WTC11 (cell line): ENCODE results near the gene ABCG8. TPM values are rescaled to one million over a fixed set of nuclear protein-coding genes. Genes with fewer than 3 reads are reported as not detected.

ENCODE experiments used
- ATAC-seq: fragments of 200-7000 bp; cut with Tn5 transposase; 2 replicates; pipeline ENCODE4 v1.10.0; 2021; ENCODE audit warnings: mild to moderate bottlenecking, moderate library complexity
- CTCF ChIA-PET: fragments of 300-600 bp; sonication (Branson Sonifier 250); formaldehyde crosslinking; loops from one replicate; lab custom pipeline; 2021; ENCODE audit warnings: antibody characterized with exemption; lab: Charles Lee
- POLR2A ChIA-PET: fragments of 350-600 bp; sonication (Branson Sonifier 250); formaldehyde crosslinking; loops from one replicate; lab custom pipeline; 2021; ENCODE audit warnings: antibody characterized with exemption; lab: Charles Lee
- DNase-seq: peaks from one replicate; pipeline ENCODE4 v3.0.0; 2021; ENCODE audit warnings: low spot score
- H3K27ac Mint-ChIP-seq: 2 replicates; pipeline ENCODE4 v1.8.0; 2021; ENCODE audit warnings: mixed read lengths
- H3K27me3 Mint-ChIP-seq: 2 replicates; pipeline ENCODE4 v1.8.0; 2021; ENCODE audit warnings: low read depth, mild to moderate bottlenecking, moderate library complexity, mixed read lengths
- H3K36me3 Mint-ChIP-seq: 2 replicates; pipeline ENCODE4 v1.8.0; 2021; ENCODE audit warnings: mixed read lengths
- H3K4me1 Mint-ChIP-seq: 2 replicates; pipeline ENCODE4 v1.8.0; 2022; ENCODE audit warnings: mixed read lengths
- H3K4me3 Mint-ChIP-seq: 2 replicates; pipeline ENCODE4 v1.8.0; 2021; ENCODE audit warnings: mild to moderate bottlenecking, moderate library complexity, mixed read lengths
- H3K9me3 Mint-ChIP-seq: 2 replicates; pipeline ENCODE4 v1.8.0; 2021; ENCODE audit warnings: mixed read lengths
- AFF4 ChIP-seq: sonication (generic); formaldehyde crosslinking; IDR thresholded peaks from 2 replicates; pipeline ENCODE4 v1.8.1; 2023; ENCODE audit warnings: mild to moderate bottlenecking, missing genetic modification reagents, borderline replicate concordance
- CDX4 ChIP-seq: fragments of 250-450 bp; sonication (Bioruptor Pico); IDR thresholded peaks from 2 replicates; pipeline ENCODE4 v1.9.0; 2021; ENCODE audit warnings: moderate library complexity, mild to moderate bottlenecking, inconsistent platforms, borderline replicate concordance
- CREM ChIP-seq: sonication (generic); formaldehyde crosslinking; IDR thresholded peaks from 2 replicates; pipeline ENCODE4 v1.8.1; 2022; ENCODE audit warnings: mild to moderate bottlenecking, missing genetic modification reagents, moderate library complexity
- CTCF ChIP-seq: fragments of 200-600 bp; IDR thresholded peaks from 2 replicates; pipeline ENCODE4 v1.8.0; 2022; ENCODE audit warnings: antibody characterized with exemption
- E2F4 ChIP-seq: sonication (generic); formaldehyde crosslinking; IDR thresholded peaks from 2 replicates; pipeline ENCODE4 v1.8.1; 2022; ENCODE audit warnings: low read depth, mild to moderate bottlenecking, moderate library complexity, missing genetic modification reagents, borderline replicate concordance
- EMX1 ChIP-seq: fragments of 250-450 bp; sonication (Bioruptor Pico); IDR thresholded peaks from 2 replicates; pipeline ENCODE4 v1.8.0; 2021; ENCODE audit warnings: mild to moderate bottlenecking
- ERG ChIP-seq: fragments of 250-450 bp; sonication (Bioruptor Pico); IDR thresholded peaks from 2 replicates; pipeline ENCODE4 v1.8.0; 2021; ENCODE audit warnings: mild to moderate bottlenecking
- FOXK1 ChIP-seq: sonication (generic); formaldehyde crosslinking; IDR thresholded peaks from 2 replicates; pipeline ENCODE4 v1.8.0; 2022; ENCODE audit warnings: mild to moderate bottlenecking, moderate library complexity, missing genetic modification reagents
- NR2C2 ChIP-seq: sonication (generic); formaldehyde crosslinking; IDR thresholded peaks from 2 replicates; pipeline ENCODE4 v1.8.0; 2022; ENCODE audit warnings: mild to moderate bottlenecking, missing genetic modification reagents
- PREB ChIP-seq: sonication (generic); formaldehyde crosslinking; IDR thresholded peaks from 2 replicates; pipeline ENCODE4 v1.8.1; 2022; ENCODE audit warnings: mild to moderate bottlenecking, missing genetic modification reagents, moderate library complexity, borderline replicate concordance
- STAT6 ChIP-seq: sonication (generic); formaldehyde crosslinking; conservative IDR thresholded peaks from 2 replicates; pipeline ENCODE4 v1.8.1; 2023; ENCODE audit warnings: mild to moderate bottlenecking, low read depth, missing genetic modification reagents, moderate library complexity
- ZNF138 ChIP-seq: sonication (generic); formaldehyde crosslinking; conservative IDR thresholded peaks from 2 replicates; pipeline ENCODE4 v1.8.1; 2022; ENCODE audit warnings: mild to moderate bottlenecking, moderate library complexity, missing genetic modification reagents
- ZNF317 ChIP-seq: sonication (generic); formaldehyde crosslinking; IDR thresholded peaks from 2 replicates; pipeline ENCODE4 v1.8.1; 2023; ENCODE audit warnings: low read depth, mild to moderate bottlenecking, moderate library complexity, missing genetic modification reagents, borderline replicate concordance
- ZNF396 ChIP-seq: fragments of 250-450 bp; sonication (Bioruptor Pico); IDR thresholded peaks from 2 replicates; pipeline ENCODE4 v1.8.0; 2021; ENCODE audit warnings: mild to moderate bottlenecking, moderate library complexity, borderline replicate concordance
- ZNF425 ChIP-seq: fragments of 250-450 bp; sonication (Bioruptor Pico); conservative IDR thresholded peaks from 2 replicates; pipeline ENCODE4 v1.9.0; 2021; ENCODE audit warnings: mild to moderate bottlenecking
- total RNA-seq: library from RNA; stranded (reverse); gene quantifications from 3 replicates; pipeline ENCODE4 v1.2.3, GENCODE V29; 2021

The ABCG8 gene
- total RNA-seq, 1 experiment from 2014 or later, result not detected

GRCh38 chr2:43855292-43855691 is 16.5 kb downstream of the ABCG8 start:
- Mint-ChIP-seq H3K27ac (no peak overlapping the region), H3K27me3 (peaks cover 51% of the 10 kb centered on the region), H3K4me1 (no peaks in the 10 kb centered on the region), H3K9me3 (no peaks in the 10 kb centered on the region), H3K4me3 (no peak overlapping the region), H3K36me3 (no peaks in the 10 kb centered on the region)
- ChIA-PET CTCF (no interaction called here), POLR2A (no interaction called here)
- DNase-seq (no peak), ATAC-seq (no peak)
- TF ChIP-seq ZNF396 (CRISPR knock-in tag) (no peak), STAT6 (no peak), PREB (CRISPR knock-in tag) (no peak), ZNF425 (CRISPR knock-in tag) (no peak), ZNF138 (CRISPR knock-in tag) (no peak), CREM (CRISPR knock-in tag) (no peak), FOXK1 (no peak), EMX1 (CRISPR knock-in tag) (no peak), ERG (CRISPR knock-in tag) (no peak), AFF4 (no peak), E2F4 (CRISPR knock-in tag) (no peak), CDX4 (no peak), NR2C2 (no peak), CTCF (no peak), ZNF317 (CRISPR knock-in tag) (no peak)
